Colonic mucosa (tissue), 4 donors: ENCODE measurements around the gene ISOC2. TPM values are rescaled to one million over a fixed set of nuclear protein-coding genes. Genes with fewer than 3 reads are reported as not detected.

Experiments used
- DNase-seq: peaks from one replicate; pipeline ENCODE4 v3.0.0-alpha.2; 2020
- H3K27ac ChIP-seq: fragments of 200-600 bp; one replicate; pipeline ENCODE4 v1.8.0; 2021
- H3K27me3 ChIP-seq: fragments of 200-600 bp; one replicate; pipeline ENCODE4 v1.8.0; 2021
- H3K36me3 ChIP-seq: fragments of 200-600 bp; one replicate; pipeline ENCODE4 v1.8.0; 2021
- H3K4me1 ChIP-seq: fragments of 200-600 bp; one replicate; pipeline ENCODE4 v1.8.0; 2021; ENCODE audit warnings: mild to moderate bottlenecking
- H3K4me3 ChIP-seq: fragments of 200-600 bp; one replicate; pipeline ENCODE4 v1.8.0; 2021
- H3K9ac ChIP-seq, 2 donors: one replicate each; pipeline ENCODE4 v1.7.0; 2013; ENCODE audit warnings: control low read depth in 2 of 2, low read depth in 2 of 2, low read length in 2 of 2
- H3K9me3 ChIP-seq: fragments of 200-600 bp; one replicate; pipeline ENCODE4 v1.8.0; 2021
- intact Hi-C: fragments of 100-400 bp; cut with DNase I; formaldehyde crosslinking; loops from one replicate; pipeline ENCODE4 v1.14.1; 2022
- total RNA-seq, 2 donors: library from RNA; stranded (reverse); fragmentation: NEBNext Ultra II Directional in 1 of 2; extraction: Animal tissue kit (Norgen Biotek cat#: 25700) in 1 of 2; gene quantifications; one replicate each; pipeline ENCODE4 v1.2.1, GENCODE V29; 2021
- TF ChIP-seq, protein P1 (sequence below): fragments of 200-600 bp; IDR thresholded peaks from one replicate; pipeline ENCODE4 v1.8.0; 2022; ENCODE audit warnings: antibody characterized with exemption, mild to moderate bottlenecking
- donor health status: healthy.
- donor health status: DM: no; HTN: no; CAD: no.
- donor health status: DM: no; HTN: no; CAD: no.

The ISOC2 gene
- total RNA-seq, 2 donors from 2014 or later: 89.8 to 132 TPM

DNA sequence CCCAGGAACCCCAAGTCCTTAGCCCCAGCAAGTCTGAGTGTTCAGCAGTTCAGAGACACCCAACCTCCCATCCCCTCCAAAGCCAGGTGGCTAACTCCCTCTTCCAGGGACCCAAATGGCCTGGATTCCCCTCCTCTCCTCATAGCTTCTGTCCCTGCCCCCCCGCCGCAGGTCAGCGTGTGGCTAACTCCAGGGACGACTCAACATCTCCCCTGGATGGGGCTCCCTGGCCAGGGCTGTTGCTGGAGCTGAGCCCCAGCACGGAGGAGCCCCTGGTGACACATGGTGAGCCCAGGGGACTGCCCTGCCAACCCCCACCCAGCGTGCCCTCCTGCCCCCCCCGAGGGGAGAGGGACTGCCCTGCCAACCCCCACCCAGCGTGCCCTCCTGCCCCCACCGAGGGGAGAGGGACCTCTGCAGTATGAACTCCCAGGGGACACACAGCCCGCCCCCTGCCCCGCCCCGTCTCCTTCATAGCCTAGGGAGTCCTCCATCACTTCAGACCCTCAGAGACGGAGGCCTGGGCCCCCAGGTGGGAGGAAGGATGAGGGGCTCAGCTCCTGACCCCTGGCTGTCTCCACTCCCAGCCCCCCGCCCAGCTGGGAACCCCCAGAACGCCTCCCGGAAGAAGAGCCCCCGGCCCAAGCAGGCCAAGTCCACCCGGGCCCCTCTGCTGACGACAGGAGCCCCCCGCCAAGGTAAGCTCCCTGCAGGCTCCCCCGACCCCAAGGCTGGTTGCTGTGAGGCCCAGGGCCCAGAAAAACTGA is 28.5 kb upstream of the ISOC2 start:
- H3K4me1 ChIP-seq: peaks cover 3% of the 10 kb centered on the region
- H3K9me3 ChIP-seq: no peaks in the 10 kb centered on the region
- peak overlapping the region; percentile 9 for H3K27ac ChIP-seq
- TF ChIP-seq, protein P1, sequence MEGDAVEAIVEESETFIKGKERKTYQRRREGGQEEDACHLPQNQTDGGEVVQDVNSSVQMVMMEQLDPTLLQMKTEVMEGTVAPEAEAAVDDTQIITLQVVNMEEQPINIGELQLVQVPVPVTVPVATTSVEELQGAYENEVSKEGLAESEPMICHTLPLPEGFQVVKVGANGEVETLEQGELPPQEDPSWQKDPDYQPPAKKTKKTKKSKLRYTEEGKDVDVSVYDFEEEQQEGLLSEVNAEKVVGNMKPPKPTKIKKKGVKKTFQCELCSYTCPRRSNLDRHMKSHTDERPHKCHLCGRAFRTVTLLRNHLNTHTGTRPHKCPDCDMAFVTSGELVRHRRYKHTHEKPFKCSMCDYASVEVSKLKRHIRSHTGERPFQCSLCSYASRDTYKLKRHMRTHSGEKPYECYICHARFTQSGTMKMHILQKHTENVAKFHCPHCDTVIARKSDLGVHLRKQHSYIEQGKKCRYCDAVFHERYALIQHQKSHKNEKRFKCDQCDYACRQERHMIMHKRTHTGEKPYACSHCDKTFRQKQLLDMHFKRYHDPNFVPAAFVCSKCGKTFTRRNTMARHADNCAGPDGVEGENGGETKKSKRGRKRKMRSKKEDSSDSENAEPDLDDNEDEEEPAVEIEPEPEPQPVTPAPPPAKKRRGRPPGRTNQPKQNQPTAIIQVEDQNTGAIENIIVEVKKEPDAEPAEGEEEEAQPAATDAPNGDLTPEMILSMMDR: no peak
- DNase-seq: no peak
- no peak overlapping the region for H3K9ac ChIP-seq
- H3K27me3 ChIP-seq: no peaks in the 10 kb centered on the region
- no peak overlapping the region for H3K4me3 ChIP-seq
- H3K36me3 ChIP-seq: no peaks in the 10 kb centered on the region
- intact Hi-C loops: no loop called here

DNA sequence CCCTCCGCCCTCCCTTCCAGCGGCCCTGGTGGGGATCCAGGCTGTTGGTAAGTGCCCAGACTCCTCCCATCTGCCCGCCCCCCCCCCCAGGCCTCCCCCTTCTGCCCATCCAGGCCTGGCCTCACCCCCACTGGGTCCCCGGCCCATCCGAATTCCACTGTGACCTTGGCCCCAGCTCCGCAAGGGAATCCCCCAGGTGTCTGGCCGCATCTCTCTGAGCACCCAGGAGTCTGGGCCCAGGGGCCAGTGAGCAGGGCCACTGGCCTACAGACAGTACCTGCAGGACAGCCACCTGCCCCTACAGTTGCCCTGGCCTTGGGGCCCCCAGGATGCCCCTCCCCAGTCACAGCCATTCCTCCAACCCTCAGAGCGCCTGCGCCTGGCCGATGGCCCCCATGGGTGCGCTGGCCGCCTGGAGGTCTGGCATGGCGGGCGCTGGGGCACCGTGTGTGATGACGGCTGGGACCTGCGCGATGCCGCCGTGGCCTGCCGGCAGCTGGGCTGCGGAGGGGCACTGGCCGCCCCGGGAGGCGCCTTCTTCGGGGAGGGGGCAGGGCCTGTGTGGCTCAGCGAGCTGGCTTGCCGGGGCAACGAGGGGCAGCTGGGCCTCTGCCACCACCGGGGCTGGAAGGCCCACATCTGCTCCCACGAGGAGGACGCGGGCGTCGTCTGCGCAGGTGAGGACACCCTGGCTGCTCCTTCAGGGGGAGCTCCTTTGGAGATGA is 27.7 kb upstream of the ISOC2 start:
- intact Hi-C loops: no loop called here
- Histone ChIP-seq H3K27ac (peak overlapping the region; percentile 9), H3K27me3 (no peaks in the 10 kb centered on the region), H3K4me1 (peaks cover 10% of the 10 kb centered on the region), H3K36me3 (no peaks in the 10 kb centered on the region), H3K4me3 (no peak overlapping the region), H3K9ac (no peak overlapping the region), H3K9me3 (no peaks in the 10 kb centered on the region)
- TF ChIP-seq, protein P1: no peak
- DNase-seq: no peak

DNA sequence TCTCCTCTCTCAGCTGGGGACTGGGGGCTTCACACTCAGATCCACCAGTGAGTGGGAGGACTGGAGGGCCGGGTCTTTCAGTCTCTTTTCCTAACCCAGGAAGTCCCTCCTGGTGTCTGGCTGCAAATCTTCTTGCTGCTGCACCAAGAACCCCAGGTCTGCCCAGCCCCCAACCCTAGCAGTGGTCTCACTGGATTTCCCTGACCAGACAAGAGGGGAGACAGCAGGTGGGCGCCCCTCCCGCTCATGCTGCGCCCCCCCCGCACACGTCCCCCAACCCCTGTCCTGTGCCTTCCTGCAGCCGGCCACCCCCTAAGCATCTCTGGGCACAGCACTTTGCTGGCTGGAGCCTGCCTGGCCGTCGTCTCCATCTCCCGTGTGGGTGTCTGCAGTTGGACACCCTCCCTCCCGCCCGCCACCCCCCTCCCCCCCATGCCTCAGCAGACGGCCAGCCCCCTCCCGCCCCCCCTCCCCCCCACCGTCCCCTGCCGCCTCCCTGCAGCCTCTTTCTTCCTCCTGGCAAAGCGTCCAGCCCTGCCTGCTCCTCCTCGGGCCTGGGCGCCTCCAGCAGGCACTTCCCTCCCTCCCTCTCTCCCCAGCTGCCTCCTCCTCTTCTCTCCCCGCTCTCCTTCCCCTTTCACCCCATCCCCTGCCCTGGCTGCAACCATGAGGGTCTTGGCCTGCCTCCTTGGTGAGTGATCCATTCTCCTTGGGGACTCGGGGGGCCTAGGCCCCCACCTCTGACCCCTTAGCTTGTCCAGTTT is 26.7 kb upstream of the ISOC2 start, which contains the start of gene SSC5D:
TSS of gene SSC5D (plus strand) at position 513 of the 764 bp plus-strand sequence. CDS start at position 667, 154 bp downstream.
- H3K4me1 ChIP-seq: peaks cover 10% of the 10 kb centered on the region
- H3K9ac ChIP-seq: peak within 1 kb of the TSS; percentile 46 to 63
- TF ChIP-seq, protein P1: no peak
- peak within 1 kb of the TSS; percentile 76 for H3K27ac ChIP-seq
- DNase-seq: no peak
- H3K36me3 ChIP-seq: no peaks in the 10 kb centered on the region
- intact Hi-C loops: no loop called here
- no peak within 1 kb of the TSS for H3K4me3 ChIP-seq
- no peaks in the 10 kb centered on the region for H3K9me3 ChIP-seq
- no peaks in the 10 kb centered on the region for H3K27me3 ChIP-seq

DNA sequence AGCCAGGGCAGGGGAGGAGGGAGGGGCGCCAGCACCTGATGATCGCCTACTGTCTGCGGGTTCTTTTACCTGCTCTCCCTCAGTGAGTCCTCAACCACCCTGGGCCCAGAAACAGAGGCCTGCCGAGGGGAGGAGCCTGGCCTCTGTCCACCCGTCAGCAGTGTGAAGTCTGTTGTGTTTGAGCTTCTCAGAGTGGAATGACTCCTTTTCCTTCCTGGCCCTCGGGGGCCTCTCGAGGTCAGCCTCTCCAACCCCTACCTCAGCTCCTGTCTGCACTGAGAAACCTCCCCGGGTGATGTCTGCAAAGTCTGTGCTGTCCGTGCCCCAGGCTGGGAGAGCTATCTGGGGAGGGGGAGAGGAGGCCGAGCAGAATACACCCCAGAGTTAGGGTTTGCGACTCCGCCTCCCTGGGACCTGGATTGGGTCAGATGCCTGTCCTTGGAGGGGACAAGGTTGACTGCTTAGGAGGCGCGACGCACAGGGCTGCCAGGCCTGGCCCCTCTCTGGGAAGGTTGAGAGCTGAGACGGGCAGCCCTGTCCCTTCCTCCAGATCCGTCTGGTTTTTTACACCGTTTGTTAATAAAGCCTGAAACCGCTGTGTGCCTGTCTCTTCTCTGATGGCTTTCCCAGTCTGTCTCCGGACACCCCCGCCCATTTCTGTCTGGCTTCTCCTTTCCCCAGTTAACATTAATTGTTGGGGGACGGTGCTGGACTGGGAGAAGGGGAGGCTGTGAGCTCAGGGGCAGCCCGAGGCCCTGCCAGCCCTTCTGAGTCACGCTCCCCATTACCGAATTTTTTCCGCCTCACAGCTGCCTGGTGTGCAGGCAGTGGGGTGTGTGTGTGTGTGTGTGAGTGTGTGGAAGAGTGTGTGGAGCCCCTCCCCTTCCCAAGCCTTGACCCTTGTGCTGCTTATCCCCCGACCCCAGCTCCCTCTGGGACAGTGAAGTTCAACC is 25.8 kb upstream of the ISOC2 start:
- TF ChIP-seq, protein P1: no peak
- Histone ChIP-seq H3K9ac (peak overlapping the region; percentile 46 to 63), H3K27me3 (no peaks in the 10 kb centered on the region), H3K4me3 (no peak overlapping the region), H3K36me3 (no peaks in the 10 kb centered on the region), H3K4me1 (peaks cover 10% of the 10 kb centered on the region), H3K9me3 (no peaks in the 10 kb centered on the region), H3K27ac (peak overlapping the region; percentile 76)
- intact Hi-C loops: no loop called here
- peak; percentile 67 for DNase-seq
